Measurements from ENCODE around the gene ZNF280C. TPM values are rescaled to one million over a fixed set of nuclear protein-coding genes. Genes with fewer than 3 reads are reported as not detected.
A peak's percentile ranks its signal among the peaks of the same experiment; 100 is the strongest.

The ZNF280C gene
- under 1 TPM; 0.69 to 0.91 TPM for polyA plus RNA-seq

- 2 to 30% methylated on average over 53 to 59 of the region's 59 CpGs for WGBS, 2 donors
- Histone ChIP-seq H3K36me3 (ENCODE audit: control insufficient read depth in 2 of 2, insufficient read depth in 2 of 2, low read length in 1 of 2) (no peaks in the 10 kb centered on the region), H3K4me1 (ENCODE audit: control insufficient read depth in 2 of 2, insufficient read depth in 2 of 2, low read length in 1 of 2) (no peaks in the 10 kb centered on the region), H3K27me3 (ENCODE audit: control insufficient read depth in 1 of 2, insufficient read depth in 2 of 2, low read length in 2 of 2) (no peaks in the 10 kb centered on the region), H3K9me3 (ENCODE audit: control insufficient read depth in 2 of 2, insufficient read depth in 1 of 2, low read depth in 1 of 2, low read length in 1 of 2) (peaks cover 0 to 2% of the 10 kb centered on the region in 2 donors), H3K27ac (ENCODE audit: low read depth in 2 of 2, low read length in 1 of 2) (peak within 1 kb of the TSS; percentile 80 to 86), H3K4me3 (ENCODE audit: low read depth in 1 of 2, low read length in 2 of 2) (peak within 1 kb of the TSS; percentile 53 to 61)
Measured at GRCh38 chrX:130268449-130269170, at the start of gene ZNF280C. ZNF280C (minus strand) TSS chrX:130268899; CDS start chrX:130260449, 8,450 bp downstream.

- no peak overlapping the region for H3K27ac ChIP-seq (ENCODE audit: low read depth in 2 of 2, low read length in 1 of 2)
- no peaks in the 10 kb centered on the region for H3K9me3 ChIP-seq (ENCODE audit: control insufficient read depth in 2 of 2, insufficient read depth in 1 of 2, low read depth in 1 of 2, low read length in 1 of 2)
- no peaks in the 10 kb centered on the region for H3K27me3 ChIP-seq (ENCODE audit: control insufficient read depth in 1 of 2, insufficient read depth in 2 of 2, low read length in 2 of 2)
- WGBS, 2 donors, result 74 to 89% methylated on average over 5 of the region's 5 CpGs
- no peak overlapping the region for H3K4me3 ChIP-seq (ENCODE audit: low read depth in 1 of 2, low read length in 2 of 2)
- H3K36me3 ChIP-seq (ENCODE audit: control insufficient read depth in 2 of 2, insufficient read depth in 2 of 2, low read length in 1 of 2), result no peaks in the 10 kb centered on the region
- H3K4me1 ChIP-seq (ENCODE audit: control insufficient read depth in 2 of 2, insufficient read depth in 2 of 2, low read length in 1 of 2), result no peaks in the 10 kb centered on the region
Measured at GRCh38 chrX:130304587-130305368, 36.1 kb upstream of the ZNF280C start.

- Histone ChIP-seq H3K27me3 (ENCODE audit: control insufficient read depth in 1 of 2, insufficient read depth in 2 of 2, low read length in 2 of 2) (peaks cover 0 to 3% of the 10 kb centered on the region in 2 donors), H3K36me3 (ENCODE audit: control insufficient read depth in 2 of 2, insufficient read depth in 2 of 2, low read length in 1 of 2) (no peaks in the 10 kb centered on the region), H3K4me1 (ENCODE audit: control insufficient read depth in 2 of 2, insufficient read depth in 2 of 2, low read length in 1 of 2) (no peaks in the 10 kb centered on the region), H3K4me3 (ENCODE audit: low read depth in 1 of 2, low read length in 2 of 2) (no peak overlapping the region), H3K9me3 (ENCODE audit: control insufficient read depth in 2 of 2, insufficient read depth in 1 of 2, low read depth in 1 of 2, low read length in 1 of 2) (no peaks in the 10 kb centered on the region), H3K27ac (ENCODE audit: low read depth in 2 of 2, low read length in 1 of 2) (no peak overlapping the region)
- WGBS, 2 donors, result 39 to 69% methylated on average over 1 of the region's 1 CpG
Measured at GRCh38 chrX:130301977-130302376, 33.3 kb upstream of the ZNF280C start.

- 83 to 97% methylated on average over 1 of the region's 1 CpG for WGBS, 2 donors
- Histone ChIP-seq H3K36me3 (ENCODE audit: control insufficient read depth in 2 of 2, insufficient read depth in 2 of 2, low read length in 1 of 2) (no peaks in the 10 kb centered on the region), H3K4me1 (ENCODE audit: control insufficient read depth in 2 of 2, insufficient read depth in 2 of 2, low read length in 1 of 2) (no peaks in the 10 kb centered on the region), H3K9me3 (ENCODE audit: control insufficient read depth in 2 of 2, insufficient read depth in 1 of 2, low read depth in 1 of 2, low read length in 1 of 2) (no peaks in the 10 kb centered on the region), H3K4me3 (ENCODE audit: low read depth in 1 of 2, low read length in 2 of 2) (no peak overlapping the region), H3K27me3 (ENCODE audit: control insufficient read depth in 1 of 2, insufficient read depth in 2 of 2, low read length in 2 of 2) (peaks cover 0 to 3% of the 10 kb centered on the region in 2 donors), H3K27ac (ENCODE audit: low read depth in 2 of 2, low read length in 1 of 2) (no peak overlapping the region)
Measured at GRCh38 chrX:130301405-130301804, 32.7 kb upstream of the ZNF280C start.

GRCh38 chrX:130300010-130300282 lies 31.2 kb upstream of the ZNF280C start:
- no peak overlapping the region for H3K27ac ChIP-seq (ENCODE audit: low read depth in 2 of 2, low read length in 1 of 2)
- no peaks in the 10 kb centered on the region for H3K36me3 ChIP-seq (ENCODE audit: control insufficient read depth in 2 of 2, insufficient read depth in 2 of 2, low read length in 1 of 2)
- no peaks in the 10 kb centered on the region for H3K4me1 ChIP-seq (ENCODE audit: control insufficient read depth in 2 of 2, insufficient read depth in 2 of 2, low read length in 1 of 2)
- H3K4me3 ChIP-seq (ENCODE audit: low read depth in 1 of 2, low read length in 2 of 2), result no peak overlapping the region
- H3K9me3 ChIP-seq (ENCODE audit: control insufficient read depth in 2 of 2, insufficient read depth in 1 of 2, low read depth in 1 of 2, low read length in 1 of 2), result no peaks in the 10 kb centered on the region
- peaks cover 0 to 3% of the 10 kb centered on the region in 2 donors for H3K27me3 ChIP-seq (ENCODE audit: control insufficient read depth in 1 of 2, insufficient read depth in 2 of 2, low read length in 2 of 2)
- WGBS, 2 donors, result 43 to 44% methylated on average over 2 of the region's 2 CpGs

GRCh38 chrX:130299279-130300009 lies 30.7 kb upstream of the ZNF280C start:
- Histone ChIP-seq H3K27me3 (ENCODE audit: control insufficient read depth in 1 of 2, insufficient read depth in 2 of 2, low read length in 2 of 2) (peaks cover 0 to 3% of the 10 kb centered on the region in 2 donors), H3K4me3 (ENCODE audit: low read depth in 1 of 2, low read length in 2 of 2) (no peak overlapping the region), H3K27ac (ENCODE audit: low read depth in 2 of 2, low read length in 1 of 2) (no peak overlapping the region), H3K9me3 (ENCODE audit: control insufficient read depth in 2 of 2, insufficient read depth in 1 of 2, low read depth in 1 of 2, low read length in 1 of 2) (no peaks in the 10 kb centered on the region), H3K4me1 (ENCODE audit: control insufficient read depth in 2 of 2, insufficient read depth in 2 of 2, low read length in 1 of 2) (no peaks in the 10 kb centered on the region), H3K36me3 (ENCODE audit: control insufficient read depth in 2 of 2, insufficient read depth in 2 of 2, low read length in 1 of 2) (no peaks in the 10 kb centered on the region)
- WGBS, 2 donors, result 66 to 71% methylated on average over 19 of the region's 19 CpGs

GRCh38 chrX:130296743-130297142 lies 28.0 kb upstream of the ZNF280C start:
- Histone ChIP-seq H3K36me3 (ENCODE audit: control insufficient read depth in 2 of 2, insufficient read depth in 2 of 2, low read length in 1 of 2) (no peaks in the 10 kb centered on the region), H3K4me1 (ENCODE audit: control insufficient read depth in 2 of 2, insufficient read depth in 2 of 2, low read length in 1 of 2) (no peaks in the 10 kb centered on the region), H3K27ac (ENCODE audit: low read depth in 2 of 2, low read length in 1 of 2) (no peak overlapping the region), H3K27me3 (ENCODE audit: control insufficient read depth in 1 of 2, insufficient read depth in 2 of 2, low read length in 2 of 2) (peaks cover 0 to 7% of the 10 kb centered on the region in 2 donors), H3K9me3 (ENCODE audit: control insufficient read depth in 2 of 2, insufficient read depth in 1 of 2, low read depth in 1 of 2, low read length in 1 of 2) (no peaks in the 10 kb centered on the region), H3K4me3 (ENCODE audit: low read depth in 1 of 2, low read length in 2 of 2) (no peak overlapping the region)
- 35 to 39% methylated on average over 2 of the region's 2 CpGs for WGBS, 2 donors

GRCh38 chrX:130296297-130296678 lies 27.6 kb upstream of the ZNF280C start:
- peaks cover 0 to 7% of the 10 kb centered on the region in 2 donors for H3K27me3 ChIP-seq (ENCODE audit: control insufficient read depth in 1 of 2, insufficient read depth in 2 of 2, low read length in 2 of 2)
- 79 to 82% methylated on average over 3 of the region's 3 CpGs for WGBS, 2 donors

GRCh38 chrX:130295519-130296296 lies 27.0 kb upstream of the ZNF280C start:
- Histone ChIP-seq H3K27me3 (ENCODE audit: control insufficient read depth in 1 of 2, insufficient read depth in 2 of 2, low read length in 2 of 2) (peaks cover 0 to 7% of the 10 kb centered on the region in 2 donors), H3K36me3 (ENCODE audit: control insufficient read depth in 2 of 2, insufficient read depth in 2 of 2, low read length in 1 of 2) (no peaks in the 10 kb centered on the region), H3K9me3 (ENCODE audit: control insufficient read depth in 2 of 2, insufficient read depth in 1 of 2, low read depth in 1 of 2, low read length in 1 of 2) (no peaks in the 10 kb centered on the region), H3K4me1 (ENCODE audit: control insufficient read depth in 2 of 2, insufficient read depth in 2 of 2, low read length in 1 of 2) (no peaks in the 10 kb centered on the region), H3K4me3 (ENCODE audit: low read depth in 1 of 2, low read length in 2 of 2) (no peak overlapping the region), H3K27ac (ENCODE audit: low read depth in 2 of 2, low read length in 1 of 2) (no peak overlapping the region)
- 65 to 77% methylated on average over 5 of the region's 5 CpGs for WGBS, 2 donors

More at GRCh38 chrX:130296297-130296678, 27.6 kb upstream of the ZNF280C start:
- Histone ChIP-seq H3K4me1 (ENCODE audit: control insufficient read depth in 2 of 2, insufficient read depth in 2 of 2, low read length in 1 of 2) (no peaks in the 10 kb centered on the region), H3K9me3 (ENCODE audit: control insufficient read depth in 2 of 2, insufficient read depth in 1 of 2, low read depth in 1 of 2, low read length in 1 of 2) (no peaks in the 10 kb centered on the region), H3K36me3 (ENCODE audit: control insufficient read depth in 2 of 2, insufficient read depth in 2 of 2, low read length in 1 of 2) (no peaks in the 10 kb centered on the region), H3K27ac (ENCODE audit: low read depth in 2 of 2, low read length in 1 of 2) (no peak overlapping the region), H3K4me3 (ENCODE audit: low read depth in 1 of 2, low read length in 2 of 2) (no peak overlapping the region)
